ENCODE results near the gene SPSB1. TPM values are rescaled to one million over a fixed set of nuclear protein-coding genes. Genes with fewer than 3 reads are reported as not detected.

Gene SPSB1
- polyA plus RNA-seq, 2 donors = 14.4 to 20.9 TPM

DNA sequence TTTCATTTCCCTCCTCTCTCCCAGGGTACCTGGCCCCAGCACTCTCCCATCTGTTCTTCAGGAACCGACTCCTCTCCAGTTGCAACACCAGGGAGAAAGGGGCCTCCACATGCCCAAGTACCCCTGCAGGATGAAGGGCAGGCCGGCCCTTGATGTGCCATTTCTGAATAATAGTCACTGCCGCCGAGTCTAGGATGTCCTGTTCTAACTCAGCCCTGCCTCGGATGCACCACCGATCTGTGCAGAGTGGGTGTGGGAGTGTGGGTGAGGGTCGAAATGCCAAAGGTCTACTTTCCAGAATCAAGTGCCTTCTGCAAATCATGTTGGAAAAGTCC, 25.4 kb upstream of the SPSB1 start:
- Histone ChIP-seq H3K27me3 (ENCODE audit: control insufficient read depth in 1 of 2, insufficient read depth in 2 of 2, low read length in 2 of 2) (no peaks in the 10 kb centered on the region), H3K4me1 (ENCODE audit: control insufficient read depth in 2 of 2, insufficient read depth in 2 of 2, low read length in 1 of 2) (peaks cover 0 to 4% of the 10 kb centered on the region in 2 donors), H3K27ac (ENCODE audit: low read depth in 2 of 2, low read length in 1 of 2) (no peak overlapping the region), H3K9me3 (ENCODE audit: control insufficient read depth in 2 of 2, insufficient read depth in 1 of 2, low read depth in 1 of 2, low read length in 1 of 2) (no peaks in the 10 kb centered on the region), H3K4me3 (ENCODE audit: low read depth in 1 of 2, low read length in 2 of 2) (no peak overlapping the region), H3K36me3 (ENCODE audit: control insufficient read depth in 2 of 2, insufficient read depth in 2 of 2, low read length in 1 of 2) (peaks cover 6 to 29% of the 10 kb centered on the region in 2 donors)
- WGBS, 2 donors = 77 to 78% methylated on average over 7 of the region's 7 CpGs

GRCh38 chr1:9267827-9268581, 24.7 kb upstream of the SPSB1 start:
- Histone ChIP-seq H3K4me1 (ENCODE audit: control insufficient read depth in 2 of 2, insufficient read depth in 2 of 2, low read length in 1 of 2) (peaks cover 0 to 4% of the 10 kb centered on the region in 2 donors), H3K27me3 (ENCODE audit: control insufficient read depth in 1 of 2, insufficient read depth in 2 of 2, low read length in 2 of 2) (no peaks in the 10 kb centered on the region), H3K27ac (ENCODE audit: low read depth in 2 of 2, low read length in 1 of 2) (no peak overlapping the region), H3K4me3 (ENCODE audit: low read depth in 1 of 2, low read length in 2 of 2) (no peak overlapping the region), H3K9me3 (ENCODE audit: control insufficient read depth in 2 of 2, insufficient read depth in 1 of 2, low read depth in 1 of 2, low read length in 1 of 2) (no peaks in the 10 kb centered on the region), H3K36me3 (ENCODE audit: control insufficient read depth in 2 of 2, insufficient read depth in 2 of 2, low read length in 1 of 2) (peaks cover under 1 to 23% of the 10 kb centered on the region in 2 donors)
- 90 to 92% methylated on average over 7 of the region's 7 CpGs for WGBS, 2 donors

- WGBS, 2 donors = 84 to 85% methylated on average over 17 of the region's 17 CpGs
- Histone ChIP-seq H3K36me3 (ENCODE audit: control insufficient read depth in 2 of 2, insufficient read depth in 2 of 2, low read length in 1 of 2) (peaks cover 0 to 12% of the 10 kb centered on the region in 2 donors), H3K4me1 (ENCODE audit: control insufficient read depth in 2 of 2, insufficient read depth in 2 of 2, low read length in 1 of 2) (peaks cover 0 to 4% of the 10 kb centered on the region in 2 donors), H3K27me3 (ENCODE audit: control insufficient read depth in 1 of 2, insufficient read depth in 2 of 2, low read length in 2 of 2) (no peaks in the 10 kb centered on the region), H3K27ac (ENCODE audit: low read depth in 2 of 2, low read length in 1 of 2) (no peak overlapping the region), H3K9me3 (ENCODE audit: control insufficient read depth in 2 of 2, insufficient read depth in 1 of 2, low read depth in 1 of 2, low read length in 1 of 2) (no peaks in the 10 kb centered on the region), H3K4me3 (ENCODE audit: low read depth in 1 of 2, low read length in 2 of 2) (no peak overlapping the region)
Observed at GRCh38 chr1:9269078-9269501, 23.6 kb upstream of the SPSB1 start.

- Histone ChIP-seq H3K4me3 (ENCODE audit: low read depth in 1 of 2, low read length in 2 of 2) (no peak overlapping the region), H3K27me3 (ENCODE audit: control insufficient read depth in 1 of 2, insufficient read depth in 2 of 2, low read length in 2 of 2) (no peaks in the 10 kb centered on the region), H3K4me1 (ENCODE audit: control insufficient read depth in 2 of 2, insufficient read depth in 2 of 2, low read length in 1 of 2) (peaks cover 0 to 4% of the 10 kb centered on the region in 2 donors), H3K36me3 (ENCODE audit: control insufficient read depth in 2 of 2, insufficient read depth in 2 of 2, low read length in 1 of 2) (peaks cover 0 to 6% of the 10 kb centered on the region in 2 donors), H3K27ac (ENCODE audit: low read depth in 2 of 2, low read length in 1 of 2) (no peak overlapping the region), H3K9me3 (ENCODE audit: control insufficient read depth in 2 of 2, insufficient read depth in 1 of 2, low read depth in 1 of 2, low read length in 1 of 2) (no peaks in the 10 kb centered on the region)
- 84 to 85% methylated on average over 12 of the region's 12 CpGs for WGBS, 2 donors
Observed at GRCh38 chr1:9269721-9270120, 23.0 kb upstream of the SPSB1 start.

- WGBS, 2 donors = 54 to 66% methylated on average over 15 of the region's 15 CpGs
- H3K9me3 ChIP-seq (ENCODE audit: control insufficient read depth in 2 of 2, insufficient read depth in 1 of 2, low read depth in 1 of 2, low read length in 1 of 2) = no peaks in the 10 kb centered on the region
- H3K36me3 ChIP-seq (ENCODE audit: control insufficient read depth in 2 of 2, insufficient read depth in 2 of 2, low read length in 1 of 2) = no peaks in the 10 kb centered on the region
- H3K4me1 ChIP-seq (ENCODE audit: control insufficient read depth in 2 of 2, insufficient read depth in 2 of 2, low read length in 1 of 2) = peaks cover 3 to 8% of the 10 kb centered on the region in 2 donors
- no peak overlapping the region for H3K4me3 ChIP-seq (ENCODE audit: low read depth in 1 of 2, low read length in 2 of 2)
- H3K27me3 ChIP-seq (ENCODE audit: control insufficient read depth in 1 of 2, insufficient read depth in 2 of 2, low read length in 2 of 2) = no peaks in the 10 kb centered on the region
- H3K27ac ChIP-seq (ENCODE audit: low read depth in 2 of 2, low read length in 1 of 2) = no peak overlapping the region
Observed at GRCh38 chr1:9270290-9270883, 22.3 kb upstream of the SPSB1 start.

GRCh38 chr1:9271283-9271682, 21.4 kb upstream of the SPSB1 start:
- no peaks in the 10 kb centered on the region for H3K36me3 ChIP-seq (ENCODE audit: control insufficient read depth in 2 of 2, insufficient read depth in 2 of 2, low read length in 1 of 2)
- no peak overlapping the region for H3K4me3 ChIP-seq (ENCODE audit: low read depth in 1 of 2, low read length in 2 of 2)
- peaks cover 9 to 14% of the 10 kb centered on the region in 2 donors for H3K4me1 ChIP-seq (ENCODE audit: control insufficient read depth in 2 of 2, insufficient read depth in 2 of 2, low read length in 1 of 2)
- H3K27ac ChIP-seq (ENCODE audit: low read depth in 2 of 2, low read length in 1 of 2) = no peak overlapping the region
- 78 to 83% methylated on average over 11 of the region's 11 CpGs for WGBS, 2 donors
- H3K27me3 ChIP-seq (ENCODE audit: control insufficient read depth in 1 of 2, insufficient read depth in 2 of 2, low read length in 2 of 2) = no peaks in the 10 kb centered on the region
- H3K9me3 ChIP-seq (ENCODE audit: control insufficient read depth in 2 of 2, insufficient read depth in 1 of 2, low read depth in 1 of 2, low read length in 1 of 2) = no peaks in the 10 kb centered on the region

DNA sequence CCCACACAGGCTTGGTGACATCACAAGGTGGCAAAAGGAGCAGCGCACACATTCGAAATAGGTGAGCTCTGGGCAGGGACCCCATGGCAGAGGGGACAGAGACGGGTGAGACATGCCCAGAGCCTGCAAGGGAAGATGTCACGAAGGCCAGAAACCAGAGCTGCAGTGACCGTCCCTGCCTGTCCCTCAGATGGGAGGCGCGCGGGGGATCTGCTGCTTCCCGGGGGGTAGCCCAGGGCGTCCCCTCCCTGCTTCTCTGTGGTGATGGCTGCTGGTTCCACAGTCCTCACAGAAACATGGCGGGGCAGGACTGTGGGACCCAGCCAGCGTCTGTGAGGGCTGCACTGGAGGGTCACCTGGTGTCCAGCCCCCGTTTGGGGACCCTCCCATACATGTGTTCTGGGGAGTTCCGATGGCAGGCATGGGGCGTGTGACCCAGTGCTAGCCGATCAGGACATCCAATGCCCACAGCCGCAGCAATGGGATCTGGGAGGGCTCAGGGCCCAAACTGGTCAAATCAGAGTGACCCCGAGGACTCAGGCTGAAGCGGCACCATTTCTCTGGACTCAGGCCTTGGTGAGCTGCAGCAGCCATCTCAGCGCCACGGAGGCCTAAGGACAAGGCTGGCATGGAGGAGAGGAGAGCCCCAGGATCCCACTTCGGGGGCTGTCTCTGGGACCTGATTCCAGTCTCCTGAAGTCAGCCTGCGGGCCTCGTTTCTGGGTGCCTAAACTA, 20.7 kb upstream of the SPSB1 start:
- Histone ChIP-seq H3K27me3 (ENCODE audit: control insufficient read depth in 1 of 2, insufficient read depth in 2 of 2, low read length in 2 of 2) (no peaks in the 10 kb centered on the region), H3K4me3 (ENCODE audit: low read depth in 1 of 2, low read length in 2 of 2) (no peak overlapping the region), H3K4me1 (ENCODE audit: control insufficient read depth in 2 of 2, insufficient read depth in 2 of 2, low read length in 1 of 2) (peaks cover 9 to 14% of the 10 kb centered on the region in 2 donors), H3K36me3 (ENCODE audit: control insufficient read depth in 2 of 2, insufficient read depth in 2 of 2, low read length in 1 of 2) (no peaks in the 10 kb centered on the region), H3K9me3 (ENCODE audit: control insufficient read depth in 2 of 2, insufficient read depth in 1 of 2, low read depth in 1 of 2, low read length in 1 of 2) (no peaks in the 10 kb centered on the region), H3K27ac (ENCODE audit: low read depth in 2 of 2, low read length in 1 of 2) (no peak overlapping the region)
- WGBS, 2 donors = 90 to 91% methylated on average over 24 of the region's 24 CpGs

DNA sequence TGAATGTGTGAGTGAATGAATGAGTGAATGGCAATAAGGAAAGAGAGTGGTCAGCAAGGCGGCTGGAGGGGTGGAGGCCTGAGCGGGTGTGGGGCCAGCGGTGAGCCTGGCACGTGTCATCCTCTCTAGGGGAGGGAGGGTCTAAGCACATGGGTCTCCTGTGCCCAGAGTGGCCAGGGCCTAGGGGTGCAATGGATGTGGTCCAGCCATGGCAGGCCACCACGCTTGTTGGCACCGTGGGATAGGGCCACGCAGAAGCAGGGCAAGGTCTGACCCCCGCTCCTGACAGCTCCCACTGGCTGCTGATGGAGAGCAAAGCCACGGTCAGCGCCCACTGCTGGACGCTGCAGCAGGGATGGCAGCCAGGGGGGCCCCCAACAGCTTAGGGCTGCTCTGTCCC, 19.5 kb upstream of the SPSB1 start:
- no peaks in the 10 kb centered on the region for H3K9me3 ChIP-seq (ENCODE audit: control insufficient read depth in 2 of 2, insufficient read depth in 1 of 2, low read depth in 1 of 2, low read length in 1 of 2)
- H3K4me1 ChIP-seq (ENCODE audit: control insufficient read depth in 2 of 2, insufficient read depth in 2 of 2, low read length in 1 of 2) = peaks cover 9 to 12% of the 10 kb centered on the region in 2 donors
- H3K4me3 ChIP-seq (ENCODE audit: low read depth in 1 of 2, low read length in 2 of 2) = no peak overlapping the region
- H3K27ac ChIP-seq (ENCODE audit: low read depth in 2 of 2, low read length in 1 of 2) = no peak overlapping the region
- no peaks in the 10 kb centered on the region for H3K27me3 ChIP-seq (ENCODE audit: control insufficient read depth in 1 of 2, insufficient read depth in 2 of 2, low read length in 2 of 2)
- WGBS, 2 donors = 79 to 83% methylated on average over 11 of the region's 11 CpGs
- H3K36me3 ChIP-seq (ENCODE audit: control insufficient read depth in 2 of 2, insufficient read depth in 2 of 2, low read length in 1 of 2) = no peaks in the 10 kb centered on the region

DNA sequence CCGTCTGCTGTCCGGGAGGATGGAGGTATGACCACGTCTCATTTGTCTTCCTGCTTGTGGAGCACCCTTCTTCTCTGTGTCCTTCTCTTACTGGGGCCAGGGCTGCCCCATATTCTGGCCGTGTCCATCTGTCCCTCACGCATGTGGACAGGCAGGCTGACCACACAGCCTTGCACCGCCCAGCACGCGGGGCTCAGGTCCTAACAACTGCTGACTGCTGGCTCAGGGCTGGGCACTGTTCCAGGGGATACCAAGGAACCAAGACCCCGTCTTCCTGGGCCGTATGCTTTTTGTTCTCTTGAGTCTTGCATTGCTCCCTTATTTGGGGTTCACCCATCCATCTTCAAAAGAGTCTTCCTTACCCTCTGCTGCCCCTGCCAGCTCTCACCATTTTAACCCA, 17.5 kb upstream of the SPSB1 start:
- Histone ChIP-seq H3K9me3 (ENCODE audit: control insufficient read depth in 2 of 2, insufficient read depth in 1 of 2, low read depth in 1 of 2, low read length in 1 of 2) (no peaks in the 10 kb centered on the region), H3K27ac (ENCODE audit: low read depth in 2 of 2, low read length in 1 of 2) (peak overlapping the region in 1 of 2 donors; percentile 67), H3K4me1 (ENCODE audit: control insufficient read depth in 2 of 2, insufficient read depth in 2 of 2, low read length in 1 of 2) (peaks cover 11 to 14% of the 10 kb centered on the region in 2 donors), H3K27me3 (ENCODE audit: control insufficient read depth in 1 of 2, insufficient read depth in 2 of 2, low read length in 2 of 2) (no peaks in the 10 kb centered on the region), H3K36me3 (ENCODE audit: control insufficient read depth in 2 of 2, insufficient read depth in 2 of 2, low read length in 1 of 2) (no peaks in the 10 kb centered on the region), H3K4me3 (ENCODE audit: low read depth in 1 of 2, low read length in 2 of 2) (no peak overlapping the region)
- 79 to 82% methylated on average over 10 of the region's 10 CpGs for WGBS, 2 donors

Data from esophagus (tissue), 2 donors.